NCI-H2107 (cell line): Measurements from ENCODE around the gene CLIC3.
"Not testable (repeated sequence)": the region's sequence is repeated elsewhere in the genome, so short reads cannot be mapped to it uniquely, and the experiment has no call there.

Experiments
- DNase-seq: peaks from one replicate; lab custom pipeline; 2025; lab: John Stamatoyannopoulos, UW

Gene CLIC3

GRCh38 chr9:137017071-137017470 lies 20.7 kb upstream of the CLIC3 start:
- no peak for DNase-seq

- DNase-seq, result no peak
These were observed 20.1 kb upstream of the CLIC3 start for GRCh38 chr9:137016436-137016835.

GRCh38 chr9:137015976-137016375 lies 19.6 kb upstream of the CLIC3 start:
- no peak for DNase-seq

- no peak for DNase-seq
These were observed 19.2 kb upstream of the CLIC3 start for GRCh38 chr9:137015540-137015930.

- DNase-seq, result no peak
These were observed 18.6 kb upstream of the CLIC3 start for GRCh38 chr9:137014776-137015539.

- no peak for DNase-seq
These were observed 17.8 kb upstream of the CLIC3 start for GRCh38 chr9:137014166-137014565.

GRCh38 chr9:137013571-137013940 lies 17.2 kb upstream of the CLIC3 start:
- DNase-seq, result no peak

GRCh38 chr9:137012694-137013570 lies 16.6 kb upstream of the CLIC3 start:
- no peak for DNase-seq

- DNase-seq, result no peak
These were observed 15.7 kb upstream of the CLIC3 start for GRCh38 chr9:137011907-137012675.

GRCh38 chr9:137011156-137011555 lies 14.8 kb upstream of the CLIC3 start:
- DNase-seq, result no peak

GRCh38 chr9:137009938-137010732 lies 13.8 kb upstream of the CLIC3 start:
- DNase-seq, result no peak

GRCh38 chr9:137009217-137009616 lies 12.8 kb upstream of the CLIC3 start:
- no peak for DNase-seq

- no peak for DNase-seq
These were observed 11.9 kb upstream of the CLIC3 start for GRCh38 chr9:137008312-137008711.

- DNase-seq, result no peak
These were observed 11.5 kb upstream of the CLIC3 start for GRCh38 chr9:137007816-137008270.

GRCh38 chr9:137007108-137007815 lies 10.9 kb upstream of the CLIC3 start:
- no peak for DNase-seq

- DNase-seq, result no peak
These were observed 10.0 kb upstream of the CLIC3 start for GRCh38 chr9:137006116-137007003.

GRCh38 chr9:137004285-137004684 lies 7.9 kb upstream of the CLIC3 start:
- DNase-seq, result not testable (repeated sequence)

- DNase-seq, result no peak
These were observed 6.3 kb upstream of the CLIC3 start for GRCh38 chr9:137002646-137003041.

GRCh38 chr9:137001857-137002645 lies 5.7 kb upstream of the CLIC3 start:
- no peak for DNase-seq
